Gastrocnemius medialis (tissue), 4 donors: ENCODE data around the gene GIPC1.

Experiments used
- CTCF ChIP-seq, 5 experiments: fragments of 450-650 bp in 3 of 5; fragments of 200-600 bp in 2 of 5; sonication (generic) in 2 of 5; IDR thresholded peaks in 4 of 5; conservative IDR thresholded peaks in 1 of 5; 1 replicate in 4 of 5; 2 replicates in 1 of 5; pipeline ENCODE4 v1.5.1; 2016 to 2019; ENCODE audit warnings: antibody characterized with exemption in 5 of 5, mild to moderate bottlenecking in 3 of 5, moderate library complexity in 3 of 5
- POLR2A ChIP-seq, 2 donors: fragments of 450-650 bp; IDR thresholded peaks; one replicate each; pipeline ENCODE4 v1.6.1; 2017; ENCODE audit warnings: antibody characterized with exemption in 2 of 2, mild to moderate bottlenecking in 2 of 2, moderate library complexity in 2 of 2

- TF ChIP-seq CTCF (IDR thresholded peaks at IDR 0.05 in 4 of 5, conservative IDR thresholded peaks at IDR 0.05 in 1 of 5) (no peak), POLR2A (IDR thresholded peaks at IDR 0.05) (no peak)
These were observed 54.6 kb downstream of the GIPC1 start for GRCh38 chr19:14441041-14441938.
